ES-I3 (cell line): ENCODE measurements around the gene CYTH4.

Experiments
- H3K36me3 ChIP-seq: 2 replicates; pipeline ENCODE4 v1.6.1; 2013; ENCODE audit warnings: mild to moderate bottlenecking, low read length, control low read depth, moderate library complexity; ENCODE audit not compliant: insufficient read depth
- H3K4me1 ChIP-seq: 2 replicates; pipeline ENCODE4 v1.6.1; 2013; ENCODE audit warnings: mild to moderate bottlenecking, control low read depth, low read length; ENCODE audit not compliant: insufficient read depth
- H3K9ac ChIP-seq: 2 replicates; pipeline ENCODE4 v1.6.1; 2013; ENCODE audit warnings: low read depth, mild to moderate bottlenecking, low read length, moderate library complexity
- H3K9me3 ChIP-seq: 2 replicates; pipeline ENCODE4 v1.6.1; 2013; ENCODE audit warnings: mild to moderate bottlenecking, low read length, moderate library complexity; ENCODE audit not compliant: control insufficient read depth, insufficient read depth

Gene CYTH4

DNA sequence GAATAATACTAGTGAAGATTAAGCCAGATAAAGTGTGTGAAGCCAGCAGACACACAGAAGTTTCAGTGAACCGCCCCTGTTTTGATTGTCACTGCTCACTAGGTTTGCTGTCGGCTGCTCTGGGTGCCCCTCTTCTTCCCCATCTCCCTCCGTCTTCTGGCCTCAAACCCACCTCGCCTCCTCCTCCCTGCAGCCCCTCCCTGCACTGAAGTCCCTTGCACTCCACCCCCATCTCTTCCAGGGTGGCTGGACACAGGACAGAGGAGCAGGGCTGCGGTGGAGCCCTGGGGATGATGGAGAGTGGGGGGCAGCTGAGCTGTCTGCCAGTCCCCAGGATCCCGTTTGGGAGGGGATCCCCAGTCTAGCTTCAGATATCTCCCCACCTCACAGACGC lies 53.5 kb downstream of the CYTH4 start:
- H3K36me3 ChIP-seq, result no peaks in the 10 kb centered on the region
- no peaks in the 10 kb centered on the region for H3K9me3 ChIP-seq
- peaks cover 23% of the 10 kb centered on the region; the same call in 1 of the 2 replicates for H3K4me1 ChIP-seq
- no peak overlapping the region for H3K9ac ChIP-seq

DNA sequence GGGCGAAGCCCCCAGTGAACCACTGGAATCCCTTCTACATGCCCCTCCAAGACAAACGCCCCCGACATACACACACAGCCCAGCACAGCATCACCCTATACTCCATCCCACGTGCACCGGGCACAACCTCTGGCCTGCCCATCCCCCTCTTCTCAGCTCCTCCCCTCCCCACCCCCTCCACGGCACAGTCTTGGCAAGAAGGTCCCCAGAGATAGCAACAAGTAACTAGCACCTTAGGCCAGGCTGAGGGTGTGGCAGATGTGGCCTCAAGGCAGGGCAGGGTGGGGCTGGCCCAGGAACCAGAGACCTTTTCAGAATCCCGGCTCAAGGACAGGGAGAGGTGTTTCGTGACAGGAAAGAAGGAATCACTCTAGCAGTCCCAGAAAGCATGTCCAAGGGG lies 54.3 kb downstream of the CYTH4 start:
- Histone ChIP-seq H3K4me1 (peaks cover 20% of the 10 kb centered on the region; the same call in 1 of the 2 replicates), H3K9me3 (no peaks in the 10 kb centered on the region), H3K9ac (no peak overlapping the region), H3K36me3 (no peaks in the 10 kb centered on the region)

- H3K9ac ChIP-seq, result no peak overlapping the region
- no peaks in the 10 kb centered on the region for H3K36me3 ChIP-seq
- H3K4me1 ChIP-seq, result peaks cover 20% of the 10 kb centered on the region; the same call in 1 of the 2 replicates
- H3K9me3 ChIP-seq, result no peaks in the 10 kb centered on the region
Observed at GRCh38 chr22:37337204-37337943, 55.1 kb downstream of the CYTH4 start.

GRCh38 chr22:37338539-37339246 lies 56.4 kb downstream of the CYTH4 start:
- Histone ChIP-seq H3K36me3 (no peaks in the 10 kb centered on the region), H3K9ac (no peak overlapping the region), H3K4me1 (peaks cover 20% of the 10 kb centered on the region; the same call in 1 of the 2 replicates), H3K9me3 (no peaks in the 10 kb centered on the region)

DNA sequence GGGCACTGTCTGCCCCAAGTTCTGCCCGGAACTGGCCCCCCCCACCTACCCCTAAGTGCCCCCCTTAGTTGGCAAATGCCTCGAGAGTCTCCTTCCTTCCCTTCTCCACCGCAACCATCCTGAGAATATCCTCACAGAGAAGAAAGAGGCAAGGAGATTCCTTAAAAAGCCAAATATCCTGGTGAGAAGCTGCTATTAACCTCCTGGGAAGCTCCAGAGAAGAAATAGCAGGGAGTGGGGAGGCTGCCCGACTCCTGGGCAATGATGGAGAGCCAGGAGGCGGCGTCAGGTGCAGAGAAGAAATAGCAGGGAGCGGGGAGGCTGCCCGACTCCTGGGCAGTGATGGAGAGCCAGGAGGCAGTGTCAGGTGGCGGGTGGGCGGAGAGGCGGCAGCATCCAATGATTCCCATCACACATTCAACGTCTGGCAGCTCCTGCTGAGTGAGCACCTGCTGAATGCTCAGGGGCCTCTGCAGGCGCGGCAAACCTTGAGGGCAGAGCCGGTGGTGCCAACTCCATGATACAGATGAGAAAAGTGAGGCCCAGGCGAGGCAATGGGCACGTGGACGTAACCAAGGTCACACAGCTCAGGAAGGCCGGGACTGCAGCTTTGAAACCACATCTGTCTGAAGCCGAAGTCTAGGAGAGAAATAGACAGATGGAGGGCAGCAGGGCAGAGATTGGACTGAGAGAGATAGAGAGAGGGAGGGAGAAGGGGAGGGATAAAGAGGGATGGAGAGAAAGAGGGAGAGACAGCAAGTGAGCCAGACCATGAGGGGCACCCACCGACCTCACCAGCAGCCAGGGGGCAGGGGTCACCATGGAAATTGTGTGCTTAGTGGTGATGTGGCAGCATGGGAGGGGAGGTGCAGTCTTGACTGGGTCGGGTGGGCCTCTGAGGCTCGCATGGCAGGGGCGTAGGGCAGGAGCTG lies 58.3 kb downstream of the CYTH4 start:
- H3K9ac ChIP-seq, result no peak overlapping the region
- H3K36me3 ChIP-seq, result no peaks in the 10 kb centered on the region
- H3K9me3 ChIP-seq, result no peaks in the 10 kb centered on the region
- peaks cover 16% of the 10 kb centered on the region; the same call in 1 of the 2 replicates for H3K4me1 ChIP-seq

GRCh38 chr22:37342065-37342464 lies 59.8 kb downstream of the CYTH4 start:
- no peaks in the 10 kb centered on the region for H3K9me3 ChIP-seq
- peaks cover 5% of the 10 kb centered on the region; the same call in 1 of the 2 replicates for H3K4me1 ChIP-seq
- H3K9ac ChIP-seq, result no peak overlapping the region
- no peaks in the 10 kb centered on the region for H3K36me3 ChIP-seq

- no peaks in the 10 kb centered on the region for H3K4me1 ChIP-seq
- no peaks in the 10 kb centered on the region for H3K36me3 ChIP-seq
- no peak overlapping the region for H3K9ac ChIP-seq
- H3K9me3 ChIP-seq, result no peaks in the 10 kb centered on the region
Observed at GRCh38 chr22:37343348-37343747, 61.0 kb downstream of the CYTH4 start.

- H3K4me1 ChIP-seq, result no peaks in the 10 kb centered on the region
- no peaks in the 10 kb centered on the region for H3K36me3 ChIP-seq
- H3K9ac ChIP-seq, result no peak overlapping the region
- no peaks in the 10 kb centered on the region for H3K9me3 ChIP-seq
Observed at GRCh38 chr22:37343863-37344734, 61.8 kb downstream of the CYTH4 start.

DNA sequence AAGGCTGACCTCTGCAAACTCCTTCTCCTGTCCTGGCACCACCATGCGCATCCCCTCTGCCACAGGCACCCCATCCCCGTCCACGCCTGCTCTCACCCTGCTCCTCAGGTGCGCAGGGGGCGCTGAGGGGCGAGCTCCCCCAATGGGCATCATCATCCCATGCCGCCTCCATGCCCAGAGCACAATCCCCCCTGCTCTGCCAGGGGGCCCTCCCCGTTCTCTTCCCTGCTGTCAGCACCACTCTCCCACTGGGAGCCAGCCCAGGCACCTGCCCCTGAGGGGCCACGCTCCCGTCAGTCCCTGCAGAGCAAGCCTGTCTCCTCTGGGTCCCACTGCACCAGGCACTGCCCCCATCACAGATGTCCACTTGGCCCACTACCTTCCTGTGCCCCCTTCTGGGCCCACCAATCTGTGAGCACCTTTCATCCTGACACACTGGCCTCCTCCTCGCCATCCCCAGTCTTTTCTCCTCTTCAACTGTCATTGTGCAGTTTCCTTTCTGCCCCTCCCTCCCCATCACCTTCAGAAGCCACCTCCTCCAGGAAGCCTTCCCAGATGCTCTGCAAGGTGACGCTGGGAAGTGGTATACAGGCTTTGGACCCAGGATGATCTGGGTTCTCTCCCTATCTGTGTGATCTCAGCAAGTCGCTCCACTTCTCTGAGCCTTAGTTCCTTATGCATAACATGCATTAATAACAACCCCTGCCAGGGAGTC lies 62.6 kb downstream of the CYTH4 start:
- Histone ChIP-seq H3K36me3 (no peaks in the 10 kb centered on the region), H3K9ac (no peak overlapping the region), H3K9me3 (no peaks in the 10 kb centered on the region), H3K4me1 (no peaks in the 10 kb centered on the region)

DNA sequence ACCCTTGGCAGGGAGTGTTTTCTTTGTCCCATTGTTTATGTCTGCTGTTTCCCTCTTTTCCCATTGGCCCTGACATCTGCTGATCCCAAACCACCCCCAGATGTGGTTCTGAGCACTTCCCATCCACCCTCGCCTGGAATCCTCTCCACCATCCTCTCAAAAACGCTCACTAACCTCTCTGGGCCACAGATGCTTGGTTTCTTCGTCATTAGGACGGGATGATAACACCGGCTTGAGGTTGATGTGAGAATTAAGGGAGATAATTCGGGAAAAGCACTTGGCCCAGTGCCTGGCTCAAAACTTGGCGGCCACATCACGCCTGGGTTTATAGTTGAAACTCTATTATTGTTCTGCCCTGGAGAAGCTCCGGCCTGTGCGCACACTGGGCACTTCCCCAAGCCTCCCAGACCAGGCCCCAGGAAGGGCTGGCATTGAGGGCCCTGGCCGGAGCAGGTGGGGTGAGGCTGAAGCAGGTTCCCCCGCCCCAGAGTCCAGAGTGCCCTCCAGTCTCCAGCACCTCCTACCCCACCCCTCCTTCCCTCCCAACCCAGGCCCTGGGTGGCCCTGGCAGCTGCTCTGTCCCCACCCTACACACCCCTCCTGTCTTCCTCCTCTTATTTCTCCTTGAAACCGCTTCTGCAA lies 63.7 kb downstream of the CYTH4 start:
- H3K9ac ChIP-seq, result no peak overlapping the region
- H3K9me3 ChIP-seq, result no peaks in the 10 kb centered on the region
- H3K4me1 ChIP-seq, result no peaks in the 10 kb centered on the region
- H3K36me3 ChIP-seq, result no peaks in the 10 kb centered on the region

DNA sequence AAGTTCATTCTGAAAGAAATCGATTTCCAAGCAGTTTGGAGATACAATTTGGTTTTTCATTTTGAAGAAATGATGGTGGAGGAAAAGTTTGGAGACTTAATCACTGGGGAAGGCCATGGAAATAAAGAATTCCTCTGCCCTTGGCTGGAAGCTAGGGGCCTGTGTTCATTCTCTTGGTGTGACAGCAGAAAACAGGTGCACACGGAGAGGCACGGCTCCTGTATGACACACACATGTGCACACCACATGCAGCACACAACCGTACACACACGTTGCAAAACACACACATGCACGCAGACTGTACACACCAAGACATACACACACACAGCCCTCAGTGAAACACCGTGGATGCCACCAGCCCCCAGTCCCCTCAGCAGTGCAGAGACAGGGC lies 64.2 kb downstream of the CYTH4 start:
- Histone ChIP-seq H3K36me3 (no peaks in the 10 kb centered on the region), H3K9me3 (no peaks in the 10 kb centered on the region), H3K4me1 (no peaks in the 10 kb centered on the region), H3K9ac (no peak overlapping the region)

GRCh38 chr22:37349043-37349814 lies 66.9 kb downstream of the CYTH4 start:
- Histone ChIP-seq H3K36me3 (no peaks in the 10 kb centered on the region), H3K9me3 (no peaks in the 10 kb centered on the region), H3K4me1 (no peaks in the 10 kb centered on the region), H3K9ac (no peak overlapping the region)
